H1 (cell line): ENCODE measurements around the gene TWF2.

Experiments
- CBX5 ChIP-seq: fragments of 300-800, 300-1000 bp; sonication (generic); IDR thresholded peaks from 2 replicates; pipeline ENCODE4 v1.7.1; 2016; ENCODE audit warnings: antibody characterized with exemption, low read length, low read depth
- CEBPB ChIP-seq: IDR thresholded peaks from 2 replicates; pipeline ENCODE4 v1.6.1; 2012; ENCODE audit warnings: low read depth, low read length
- CTCF ChIP-seq, 3 experiments: IDR thresholded peaks; 1 replicate in 2 of 3; 2 replicates in 1 of 3; pipeline versions ENCODE4 v1.5.1 to v1.6.1; 2011; ENCODE audit warnings: low read length in 3 of 3, mild to moderate bottlenecking in 3 of 3, inconsistent platforms in 2 of 3, low read depth in 1 of 3, moderate library complexity in 1 of 3; ENCODE audit not compliant: insufficient read depth in 1 of 3; ENCODE audit errors: control extremely low read depth in 1 of 3
- EP300 ChIP-seq, 2 experiments: IDR thresholded peaks; 1 replicate in 1 of 2; 2 replicates in 1 of 2; pipeline ENCODE4 v1.6.1; 2011 to 2012; ENCODE audit warnings: low read depth in 2 of 2, low read length in 2 of 2, mild to moderate bottlenecking in 2 of 2, borderline replicate concordance in 1 of 2, inconsistent platforms in 1 of 2, moderate library complexity in 1 of 2
- EZH2 ChIP-seq: fragments of 200-600 bp; sonication (generic); IDR thresholded peaks from 2 replicates; pipeline ENCODE4 v1.7.1; 2012; ENCODE audit warnings: low read depth, mild to moderate bottlenecking, moderate library complexity, low read length, inconsistent platforms; ENCODE audit not compliant: severe bottlenecking
- GABPA ChIP-seq: IDR thresholded peaks from 2 replicates; pipeline ENCODE4 v1.6.1; 2011; ENCODE audit warnings: mild to moderate bottlenecking, low read length, moderate library complexity, borderline replicate concordance; ENCODE audit not compliant: insufficient read depth
- MAFK ChIP-seq: IDR thresholded peaks from 2 replicates; pipeline ENCODE4 v1.6.1; 2012; ENCODE audit warnings: low read depth, mild to moderate bottlenecking, improper control_type of control experiment, low read length
- POLR2A ChIP-seq, 2 experiments: IDR thresholded peaks; 1 replicate in 1 of 2; 2 replicates in 1 of 2; pipeline ENCODE4 v1.6.1; 2011; ENCODE audit warnings: low read depth in 2 of 2, low read length in 2 of 2, mild to moderate bottlenecking in 2 of 2; ENCODE audit errors: control extremely low read depth in 1 of 2
- POLR2AphosphoS5 ChIP-seq: IDR thresholded peaks from 2 replicates; pipeline ENCODE4 v1.6.1; 2011; ENCODE audit warnings: low read depth, low read length
- SP1 ChIP-seq: IDR thresholded peaks from 2 replicates; pipeline ENCODE4 v1.6.1; 2011; ENCODE audit warnings: low read depth, low read length

GRCh38 chr3:52223449-52224408 is 15.2 kb downstream of the TWF2 start:
- no peak for TF ChIP-seq MAFK
- no peak for TF ChIP-seq CTCF (IDR thresholded peaks at IDR 0.05; ENCODE audit: control extremely low read depth in 1 of 3, insufficient read depth in 1 of 3, low read depth in 1 of 3, low read length in 3 of 3)
- no peak for TF ChIP-seq CEBPB
- no peak for TF ChIP-seq SP1
- no peak for TF ChIP-seq EZH2
- no peak for TF ChIP-seq POLR2A (IDR thresholded peaks at IDR 0.05; ENCODE audit: control extremely low read depth in 1 of 2, low read depth in 2 of 2, low read length in 2 of 2)
- no peak for TF ChIP-seq GABPA
- no peak for TF ChIP-seq EP300 (IDR thresholded peaks at IDR 0.05; ENCODE audit: borderline replicate concordance in 1 of 2, low read depth in 2 of 2, low read length in 2 of 2)
- TF ChIP-seq POLR2AphosphoS5, result no peak
- TF ChIP-seq CBX5, result no peak
